GM12801 (cell line): ENCODE data around the gene TSR3.

Experiments used
- TF ChIP-seq, protein P1 (sequence below): IDR thresholded peaks from one replicate; pipeline ENCODE4 v1.5.1; 2011; ENCODE audit warnings: control low read depth; ENCODE audit not compliant: insufficient read length; ENCODE audit errors: extremely low read depth

Gene TSR3

DNA sequence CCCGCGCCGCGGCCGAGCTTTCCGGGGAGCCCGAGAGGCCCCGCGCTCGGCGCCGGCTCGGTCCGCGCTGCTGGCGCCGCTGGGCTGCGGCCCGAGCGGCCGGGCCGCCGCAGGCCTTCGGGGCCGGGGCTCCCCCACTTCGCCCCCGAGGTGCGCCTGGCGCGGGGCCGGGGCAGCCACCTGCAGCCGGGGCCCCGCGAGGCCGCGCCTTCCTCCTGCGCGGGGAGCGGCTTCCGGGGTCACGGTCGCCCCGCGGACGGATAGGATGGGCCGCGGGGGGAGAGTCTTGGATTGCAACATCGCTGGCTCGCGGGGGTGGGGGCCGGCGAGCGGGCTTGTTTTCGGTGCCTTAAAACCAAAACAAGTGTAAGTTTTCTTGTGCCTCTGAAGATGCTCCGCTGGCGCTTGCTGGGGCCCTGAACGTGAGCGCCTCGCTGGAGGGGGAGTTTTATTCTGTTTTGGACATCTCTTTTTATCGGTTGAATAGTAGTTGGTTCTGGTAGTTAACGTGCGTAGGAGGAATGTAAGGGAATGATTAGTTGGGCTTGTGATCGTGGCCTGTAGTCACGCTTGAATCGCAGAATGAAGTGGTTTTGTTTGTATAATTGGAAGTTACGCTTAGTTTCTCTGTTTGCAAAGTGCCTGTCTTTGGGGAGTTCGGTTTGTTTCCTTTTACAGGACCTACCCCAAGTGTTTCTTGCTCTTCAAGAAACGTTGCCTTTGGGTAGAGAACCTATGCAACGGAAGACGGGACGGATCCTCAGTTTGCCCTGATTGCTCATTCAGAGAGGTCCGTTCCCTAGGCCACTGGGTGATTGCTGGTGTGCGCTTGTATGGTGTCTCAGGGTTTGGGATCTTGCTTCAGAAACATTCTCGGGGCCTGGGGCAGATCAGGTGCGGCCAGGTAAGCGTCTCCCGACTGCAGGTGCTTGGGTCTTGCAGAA is 41.5 kb downstream of the TSR3 start:
- TF ChIP-seq, protein P1, sequence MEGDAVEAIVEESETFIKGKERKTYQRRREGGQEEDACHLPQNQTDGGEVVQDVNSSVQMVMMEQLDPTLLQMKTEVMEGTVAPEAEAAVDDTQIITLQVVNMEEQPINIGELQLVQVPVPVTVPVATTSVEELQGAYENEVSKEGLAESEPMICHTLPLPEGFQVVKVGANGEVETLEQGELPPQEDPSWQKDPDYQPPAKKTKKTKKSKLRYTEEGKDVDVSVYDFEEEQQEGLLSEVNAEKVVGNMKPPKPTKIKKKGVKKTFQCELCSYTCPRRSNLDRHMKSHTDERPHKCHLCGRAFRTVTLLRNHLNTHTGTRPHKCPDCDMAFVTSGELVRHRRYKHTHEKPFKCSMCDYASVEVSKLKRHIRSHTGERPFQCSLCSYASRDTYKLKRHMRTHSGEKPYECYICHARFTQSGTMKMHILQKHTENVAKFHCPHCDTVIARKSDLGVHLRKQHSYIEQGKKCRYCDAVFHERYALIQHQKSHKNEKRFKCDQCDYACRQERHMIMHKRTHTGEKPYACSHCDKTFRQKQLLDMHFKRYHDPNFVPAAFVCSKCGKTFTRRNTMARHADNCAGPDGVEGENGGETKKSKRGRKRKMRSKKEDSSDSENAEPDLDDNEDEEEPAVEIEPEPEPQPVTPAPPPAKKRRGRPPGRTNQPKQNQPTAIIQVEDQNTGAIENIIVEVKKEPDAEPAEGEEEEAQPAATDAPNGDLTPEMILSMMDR: no peak

DNA sequence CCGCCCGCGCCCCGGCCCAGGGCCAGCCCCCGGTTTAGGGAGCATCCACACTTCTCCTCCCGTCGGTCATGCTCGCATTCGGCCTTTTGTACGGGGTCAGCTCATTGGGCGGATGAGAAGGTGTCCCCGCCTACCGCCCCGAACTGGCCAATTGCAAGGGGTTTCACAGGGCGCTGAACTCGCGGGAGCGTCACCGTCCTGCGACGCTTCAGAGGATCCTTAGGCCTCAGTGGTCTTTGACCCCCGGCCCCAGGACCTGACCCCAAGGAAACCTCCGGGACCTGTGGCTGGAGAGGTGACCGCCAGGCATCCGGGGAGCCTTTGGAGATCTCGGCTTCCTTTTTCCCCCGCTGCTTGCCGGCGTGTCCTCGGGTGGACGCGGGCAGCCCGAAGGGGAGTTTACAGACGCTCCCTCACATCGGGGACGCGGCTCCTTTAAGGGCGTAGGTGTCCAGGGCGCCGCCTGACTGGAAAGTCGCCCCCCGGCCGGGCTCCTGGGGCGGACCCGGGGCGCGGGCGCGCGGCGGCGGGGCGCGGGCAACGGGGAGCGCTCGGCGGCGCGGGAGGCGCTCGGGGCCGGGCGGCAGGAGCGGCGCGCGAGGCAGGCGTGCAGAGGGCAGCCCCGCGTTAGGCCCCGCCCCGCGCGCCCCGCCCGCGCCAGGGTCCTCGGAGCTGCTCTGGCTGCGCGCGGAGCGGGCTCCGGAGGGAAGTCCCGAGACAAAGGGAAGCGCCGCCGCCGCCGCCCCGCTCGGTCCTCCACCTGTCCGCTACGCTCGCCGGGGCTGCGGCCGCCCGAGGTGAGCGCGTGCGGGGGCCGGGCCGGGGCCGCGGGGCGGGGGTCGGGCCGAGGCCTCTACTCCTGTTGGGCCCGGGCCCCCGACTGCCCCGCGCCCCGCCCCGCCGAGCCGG is 42.4 kb downstream of the TSR3 start, which contains the start of gene UBE2I:
Gene UBE2I (plus strand): TSS at position 660 of the 909 bp plus-strand sequence. CDS start 4,395 bp downstream, outside the sequence.
- TF ChIP-seq, protein P1: no peak

DNA sequence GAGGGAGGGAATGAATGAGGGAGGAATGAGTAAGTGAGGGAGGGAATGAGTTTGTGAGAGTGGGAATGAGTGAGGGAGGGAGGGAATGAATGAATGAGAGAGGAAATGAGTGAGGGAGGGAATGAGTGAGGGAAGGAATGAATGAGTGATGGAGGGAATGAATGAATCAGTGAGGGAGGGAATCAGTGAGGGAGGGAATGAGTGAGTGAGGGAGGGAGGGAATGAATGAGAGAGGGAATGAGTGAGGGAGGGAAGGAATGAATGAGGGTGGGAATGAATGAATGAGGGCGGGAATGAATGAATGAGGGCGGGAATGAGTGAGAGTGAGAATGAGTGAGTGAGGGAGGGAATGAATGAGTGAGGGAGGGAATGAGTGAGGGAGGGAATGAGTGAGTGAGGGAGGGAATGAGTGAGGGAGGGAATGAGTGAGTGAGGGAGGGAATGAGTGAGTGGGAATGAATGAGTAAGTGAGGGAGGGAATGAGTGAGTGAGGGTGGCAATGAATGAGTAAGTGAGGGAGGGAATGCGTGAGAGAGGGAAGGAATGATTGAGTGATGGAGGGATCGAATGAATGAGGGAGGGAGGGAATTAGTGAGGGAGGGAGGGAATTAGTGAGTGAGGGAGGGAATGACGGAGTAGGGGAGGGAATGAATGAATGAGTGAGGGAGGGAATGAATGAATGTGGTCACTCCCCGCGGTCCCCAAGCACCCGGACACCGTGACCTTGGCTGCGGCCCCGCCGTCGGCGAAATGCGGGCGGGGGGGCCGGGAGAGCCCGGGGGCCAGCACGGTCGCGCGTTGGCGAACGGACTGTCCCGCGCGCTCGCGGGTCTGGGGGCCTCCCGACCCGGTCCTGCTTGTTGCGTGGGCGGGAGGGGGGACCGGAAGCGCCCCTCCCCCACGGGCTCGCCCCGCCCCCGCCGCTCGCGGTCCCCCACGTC is 43.4 kb downstream of the TSR3 start:
- TF ChIP-seq, protein P1: no peak

DNA sequence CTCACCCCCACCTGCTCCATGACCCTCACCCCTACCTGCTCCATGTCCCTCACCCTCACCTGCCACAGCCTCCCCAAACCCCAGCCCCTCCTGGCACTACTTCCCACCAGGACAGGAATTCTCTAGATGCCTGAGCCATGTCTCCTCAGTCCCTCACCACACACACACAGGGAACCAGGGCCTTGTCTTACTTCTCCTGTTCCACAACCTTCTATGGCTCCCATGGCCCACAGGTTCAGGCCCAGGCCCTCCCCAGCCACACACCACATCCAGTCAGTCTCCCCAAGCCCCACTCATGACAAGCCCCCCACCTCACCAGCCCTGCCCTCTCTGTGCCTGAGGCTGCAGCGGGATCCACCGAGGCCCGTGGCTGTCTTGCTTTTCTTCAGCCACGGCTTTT is 45.3 kb downstream of the TSR3 start:
- TF ChIP-seq, protein P1: no peak

DNA sequence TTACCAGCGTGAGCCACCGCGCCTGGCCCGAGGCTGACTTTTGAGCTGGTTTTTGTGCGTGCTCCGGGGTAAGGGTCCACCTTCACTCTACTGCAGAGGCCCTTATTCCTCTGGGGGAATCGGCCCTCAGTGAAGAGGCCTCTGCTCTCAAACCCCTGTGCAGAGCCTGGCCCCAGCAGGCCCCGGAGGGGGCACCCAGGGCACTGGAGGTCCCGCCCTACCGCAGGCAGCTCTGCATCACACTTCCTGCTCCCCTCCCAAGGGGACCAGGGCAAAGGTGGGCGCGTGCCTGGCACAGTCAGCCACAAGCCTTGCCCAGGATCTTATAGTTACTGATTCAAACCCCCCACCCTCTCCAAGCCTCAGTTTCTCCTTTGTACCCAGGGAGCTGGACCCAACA is 45.9 kb downstream of the TSR3 start:
- TF ChIP-seq, protein P1: no peak

DNA sequence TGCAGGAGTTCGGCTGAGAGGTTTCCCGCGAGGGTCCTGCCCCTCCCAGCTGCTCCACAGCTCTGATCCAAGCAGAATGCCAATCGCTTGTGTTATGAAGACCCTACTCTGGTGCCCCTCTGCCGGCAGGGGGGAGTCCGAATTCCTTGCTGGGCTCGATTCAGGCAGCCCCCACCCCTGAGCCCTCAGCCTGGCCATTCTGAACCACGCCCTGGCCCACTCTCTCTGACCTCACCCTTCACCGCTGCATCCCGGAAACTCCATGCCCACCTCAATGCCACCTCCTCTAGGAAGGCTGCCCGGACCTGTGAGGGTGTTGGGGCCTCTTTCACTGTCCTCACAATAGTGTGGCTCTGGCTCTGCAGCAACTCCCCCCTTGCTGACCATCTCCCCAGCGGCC is 50.1 kb downstream of the TSR3 start:
- TF ChIP-seq, protein P1: no peak
